22Rv1 (cell line): ENCODE measurements around the gene HTR1D.

Experiments
- CTCF ChIP-seq: fragments of 450-650 bp; IDR thresholded peaks from 2 replicates; pipeline ENCODE4 v1.5.1; 2017; ENCODE audit warnings: mild to moderate bottlenecking
- ZFX ChIP-seq: fragments of 450-650 bp; IDR thresholded peaks from 2 replicates; pipeline ENCODE4 v1.6.1; 2017; ENCODE audit warnings: antibody characterized with exemption, borderline replicate concordance

- TF ChIP-seq CTCF (no peak), ZFX (no peak)
These were observed 38.9 kb downstream of the HTR1D start for GRCh38 chr1:23178414-23178813.
